OCI-LY7 (cell line): ENCODE data around the gene DNAJC7. TPM values are rescaled to one million over a fixed set of nuclear protein-coding genes. Genes with fewer than 3 reads are reported as not detected.

Experiments used
- BruUV-seq: library from RNA; stranded (reverse); fragments of 400-500 nt; replicated peaks from 2 replicates; lab custom pipeline; 2021; lab: Mats Ljungman, UMichigan
- CTCF ChIA-PET: fragments of 300-600 bp; sonication (Branson Sonifier 250); formaldehyde crosslinking; loops from one replicate; lab custom pipeline; 2022; ENCODE audit warnings: antibody characterized with exemption; ENCODE audit not compliant: unreplicated experiment; lab: Charles Lee
- POLR2A ChIA-PET: fragments of 300-600 bp; sonication (Branson Sonifier 250); formaldehyde crosslinking; loops from one replicate; lab custom pipeline; 2022; ENCODE audit warnings: antibody characterized with exemption; lab: Charles Lee
- DNase-seq: peaks from one replicate; pipeline ENCODE4 v3.0.0-alpha.2; 2015; ENCODE audit warnings: low spot score
- H2AFZ ChIP-seq: fragments of 200-600 bp; sonication (generic), shearing (Covaris generic); 2 replicates; pipeline ENCODE4 v1.6.1; 2014; ENCODE audit warnings: mild to moderate bottlenecking, antibody characterized with exemption, low read length, moderate library complexity
- H3K27ac ChIP-seq: fragments of 200-600 bp; sonication (generic); 2 replicates; pipeline ENCODE4 v1.5.1; 2014; ENCODE audit warnings: mixed run types, low read depth, mild to moderate bottlenecking, moderate library complexity, low read length, inconsistent platforms; ENCODE audit not compliant: poor library complexity, severe bottlenecking
- H3K36me3 ChIP-seq: fragments of 200-600 bp; sonication (generic); 2 replicates; pipeline ENCODE4 v1.6.1; 2014; ENCODE audit warnings: mild to moderate bottlenecking, antibody characterized with exemption, low read length, moderate library complexity, mixed read lengths; ENCODE audit not compliant: insufficient read depth
- H3K4me1 ChIP-seq: fragments of 200-600 bp; sonication (generic); 2 replicates; pipeline ENCODE4 v1.5.1; 2014; ENCODE audit warnings: mild to moderate bottlenecking, low read length; ENCODE audit not compliant: insufficient read depth, poor library complexity, severe bottlenecking
- H3K4me2 ChIP-seq: fragments of 200-600 bp; sonication (generic); 2 replicates; pipeline ENCODE4 v1.6.1; 2014; ENCODE audit warnings: mild to moderate bottlenecking, low read length
- H3K4me3 ChIP-seq: fragments of 200-600 bp; sonication (generic); 2 replicates; pipeline ENCODE4 v1.5.1; 2014; ENCODE audit warnings: mild to moderate bottlenecking, low read depth, low read length; ENCODE audit not compliant: poor library complexity, severe bottlenecking
- H3K79me2 ChIP-seq: fragments of 200-600 bp; sonication (generic); 2 replicates; pipeline ENCODE4 v1.6.1; 2016; ENCODE audit warnings: low read depth, mild to moderate bottlenecking, low read length, moderate library complexity, mixed read lengths; ENCODE audit not compliant: insufficient read depth
- H3K9me2 ChIP-seq: fragments of 200-600 bp; sonication (generic); 2 replicates; pipeline ENCODE4 v1.6.1; 2016; ENCODE audit warnings: mild to moderate bottlenecking, low read length, mixed read lengths; ENCODE audit not compliant: insufficient read depth
- H3K9me3 ChIP-seq: fragments of 200-600 bp; sonication (generic); 2 replicates; pipeline ENCODE4 v1.6.1; 2014; ENCODE audit warnings: mild to moderate bottlenecking, mixed run types, low read length, mixed read lengths
- H4K20me1 ChIP-seq: fragments of 200-600 bp; sonication (generic); 2 replicates; pipeline ENCODE4 v1.6.1; 2014; ENCODE audit warnings: mild to moderate bottlenecking, antibody characterized with exemption, low read length, moderate library complexity, mixed read lengths; ENCODE audit not compliant: insufficient read depth
- CTCF ChIP-seq: fragments of 200-600 bp; sonication (generic); conservative IDR thresholded peaks from 2 replicates; pipeline ENCODE4 v1.5.1; 2014; ENCODE audit warnings: mild to moderate bottlenecking, antibody characterized with exemption, low read length, moderate library complexity, mixed read lengths
- EZH2phosphoT487 ChIP-seq: fragments of 200-600 bp; sonication (generic); IDR thresholded peaks from 2 replicates; pipeline ENCODE4 v1.6.1; 2018; ENCODE audit warnings: low read depth, borderline replicate concordance, mild to moderate bottlenecking, mixed run types, antibody characterized with exemption, low read length, moderate library complexity, mixed read lengths
- intact Hi-C: fragments of 100-400 bp; cut with micrococcal nuclease; formaldehyde crosslinking; loops from one replicate; pipeline ENCODE4 v1.10.0; 2022; ENCODE audit not compliant: unreplicated experiment
- total RNA-seq, 2 experiments: library from RNA; depleted of rRNA in 1 of 2; stranded (reverse); fragments of >200 nt in 1 of 2; shearing (Covaris generic) in 1 of 2; gene quantifications; 2 replicates each; pipeline ENCODE4 v1.2.3, GENCODE V29; 2014 to 2022

The DNAJC7 gene
- total RNA-seq, 2 experiments from 2014 or later, result 76.4 to 124 TPM

- no TSS peak for BruUV-seq
- ChIA-PET CTCF (no interaction called here), POLR2A (interaction anchor here (2.8 kb wide), 1 partner anchor 9 kb away, joined by 7 read pairs; no protein-coding TSS in a partner anchor)
- Histone ChIP-seq H3K9me3 (no peaks in the 10 kb centered on the region), H2AFZ (no peak overlapping the region), H3K27ac (no peak overlapping the region), H3K36me3 (peaks cover 97% of the 10 kb centered on the region), H3K9me2 (no peaks in the 10 kb centered on the region), H3K4me1 (peaks cover 12% of the 10 kb centered on the region), H3K79me2 (no peaks in the 10 kb centered on the region), H4K20me1 (no peaks in the 10 kb centered on the region), H3K4me2 (no peak overlapping the region), H3K4me3 (no peak overlapping the region)
- DNase-seq, result no peak
- intact Hi-C loops, result no loop called here
- TF ChIP-seq CTCF (no peak), EZH2phosphoT487 (no peak)
Observed at GRCh38 chr17:41986634-41987033, 30.6 kb downstream of the DNAJC7 start.

- Histone ChIP-seq H3K9me3 (no peaks in the 10 kb centered on the region), H3K27ac (no peak overlapping the region), H3K9me2 (no peaks in the 10 kb centered on the region), H3K4me1 (peaks cover 12% of the 10 kb centered on the region), H2AFZ (no peak overlapping the region), H3K79me2 (no peaks in the 10 kb centered on the region), H3K36me3 (peaks cover 97% of the 10 kb centered on the region), H3K4me2 (no peak overlapping the region), H3K4me3 (no peak overlapping the region), H4K20me1 (no peaks in the 10 kb centered on the region)
- no peak for DNase-seq
- no TSS peak for BruUV-seq
- intact Hi-C loops, result no loop called here
- POLR2A ChIA-PET, result interaction anchor here (1.2 to 2.8 kb wide), 2 partner anchors 10 to 12 kb away, joined by 6 to 7 read pairs; no protein-coding TSS in a partner anchor
- CTCF ChIA-PET, result interaction anchor here (0.5 kb wide), 1 partner anchor 138 kb away, joined by 3 read pairs; no protein-coding TSS in a partner anchor
- no peak for TF ChIP-seq EZH2phosphoT487
- no peak for TF ChIP-seq CTCF
Observed at GRCh38 chr17:41985919-41986318, 31.3 kb downstream of the DNAJC7 start.

GRCh38 chr17:41984454-41984853 lies 32.8 kb downstream of the DNAJC7 start:
- POLR2A ChIA-PET, result no interaction called here
- CTCF ChIA-PET, result interaction anchor here (0.6 kb wide), 1 partner anchor 30 kb away, joined by 3 read pairs; no protein-coding TSS in a partner anchor
- H2AFZ ChIP-seq, result no peak overlapping the region
- H3K4me1 ChIP-seq, result peaks cover 12% of the 10 kb centered on the region
- TF ChIP-seq EZH2phosphoT487, result no peak
- TF ChIP-seq CTCF, result no peak
- H3K4me2 ChIP-seq, result no peak overlapping the region
- peaks cover 95% of the 10 kb centered on the region for H3K36me3 ChIP-seq
- no peak overlapping the region for H3K27ac ChIP-seq
- no peak overlapping the region for H3K4me3 ChIP-seq
- no TSS peak for BruUV-seq
- intact Hi-C loops, result no loop called here
- DNase-seq, result no peak
- H4K20me1 ChIP-seq, result no peaks in the 10 kb centered on the region
- no peaks in the 10 kb centered on the region for H3K79me2 ChIP-seq
- no peaks in the 10 kb centered on the region for H3K9me2 ChIP-seq
- H3K9me3 ChIP-seq, result no peaks in the 10 kb centered on the region
